Measurements from ENCODE around the gene HOXB7.

Gene HOXB7

DNA sequence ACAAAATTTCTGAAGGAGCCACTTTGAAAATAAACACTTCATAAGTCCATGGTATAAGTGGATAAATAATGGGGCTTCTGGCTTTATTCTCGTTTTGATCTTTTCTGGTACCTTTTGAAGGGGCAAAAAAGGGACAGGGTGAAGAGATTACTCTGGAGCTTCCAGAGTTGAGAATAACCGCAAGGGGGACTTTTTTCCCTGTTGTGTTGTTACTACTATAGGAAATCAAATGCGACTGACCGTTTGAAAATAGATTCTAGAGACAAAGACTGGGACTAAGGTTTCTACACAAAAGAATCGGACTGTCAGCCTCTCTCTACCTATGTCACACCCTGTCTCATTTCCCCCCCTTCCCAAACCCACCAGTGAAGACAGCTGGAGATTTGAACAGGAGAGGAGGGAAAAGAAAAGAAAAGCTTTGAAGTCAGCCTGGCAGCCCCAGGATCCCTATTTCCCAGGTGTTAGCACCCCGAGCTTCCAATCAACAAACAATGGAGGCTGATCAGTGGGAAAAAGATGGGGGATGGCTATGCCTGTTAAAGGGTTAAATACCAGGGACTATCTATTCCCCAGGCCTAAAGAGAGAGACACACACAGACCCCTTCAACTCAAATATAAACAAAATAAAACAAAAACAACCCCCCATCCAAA lies 41.0 kb downstream of the HOXB7 start:
- H3K4me3 ChIP-seq (ENCODE audit: low read depth, low read length) = no peak overlapping the region
- DNase-seq (ENCODE audit: low read depth) = no peak
- TF ChIP-seq, protein P1, sequence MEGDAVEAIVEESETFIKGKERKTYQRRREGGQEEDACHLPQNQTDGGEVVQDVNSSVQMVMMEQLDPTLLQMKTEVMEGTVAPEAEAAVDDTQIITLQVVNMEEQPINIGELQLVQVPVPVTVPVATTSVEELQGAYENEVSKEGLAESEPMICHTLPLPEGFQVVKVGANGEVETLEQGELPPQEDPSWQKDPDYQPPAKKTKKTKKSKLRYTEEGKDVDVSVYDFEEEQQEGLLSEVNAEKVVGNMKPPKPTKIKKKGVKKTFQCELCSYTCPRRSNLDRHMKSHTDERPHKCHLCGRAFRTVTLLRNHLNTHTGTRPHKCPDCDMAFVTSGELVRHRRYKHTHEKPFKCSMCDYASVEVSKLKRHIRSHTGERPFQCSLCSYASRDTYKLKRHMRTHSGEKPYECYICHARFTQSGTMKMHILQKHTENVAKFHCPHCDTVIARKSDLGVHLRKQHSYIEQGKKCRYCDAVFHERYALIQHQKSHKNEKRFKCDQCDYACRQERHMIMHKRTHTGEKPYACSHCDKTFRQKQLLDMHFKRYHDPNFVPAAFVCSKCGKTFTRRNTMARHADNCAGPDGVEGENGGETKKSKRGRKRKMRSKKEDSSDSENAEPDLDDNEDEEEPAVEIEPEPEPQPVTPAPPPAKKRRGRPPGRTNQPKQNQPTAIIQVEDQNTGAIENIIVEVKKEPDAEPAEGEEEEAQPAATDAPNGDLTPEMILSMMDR (IDR thresholded peaks at IDR 0.05; ENCODE audit: low read depth, low read length, missing control alignments) = no peak

DNA sequence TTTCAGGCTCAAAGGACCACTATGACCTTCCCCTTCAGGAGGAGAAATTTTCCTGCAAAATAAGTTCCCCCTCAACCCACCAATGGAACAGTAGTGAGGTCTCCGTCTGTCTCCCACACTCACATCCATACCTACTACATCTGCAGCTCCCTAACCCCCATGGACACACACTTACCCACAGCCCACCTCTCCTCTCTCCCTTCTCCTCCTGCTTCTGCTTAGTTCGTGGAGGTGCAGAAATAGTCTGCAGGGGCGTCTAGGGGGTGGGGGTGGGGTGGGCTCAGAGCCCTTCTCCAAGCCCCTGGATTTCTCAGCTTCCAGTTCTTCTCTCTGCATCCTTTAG lies 41.6 kb downstream of the HOXB7 start:
- no peak overlapping the region for H3K4me3 ChIP-seq (ENCODE audit: low read depth, low read length)
- TF ChIP-seq, protein P1 (IDR thresholded peaks at IDR 0.05; ENCODE audit: low read depth, low read length, missing control alignments) = no peak
- no peak for DNase-seq (ENCODE audit: low read depth)

DNA sequence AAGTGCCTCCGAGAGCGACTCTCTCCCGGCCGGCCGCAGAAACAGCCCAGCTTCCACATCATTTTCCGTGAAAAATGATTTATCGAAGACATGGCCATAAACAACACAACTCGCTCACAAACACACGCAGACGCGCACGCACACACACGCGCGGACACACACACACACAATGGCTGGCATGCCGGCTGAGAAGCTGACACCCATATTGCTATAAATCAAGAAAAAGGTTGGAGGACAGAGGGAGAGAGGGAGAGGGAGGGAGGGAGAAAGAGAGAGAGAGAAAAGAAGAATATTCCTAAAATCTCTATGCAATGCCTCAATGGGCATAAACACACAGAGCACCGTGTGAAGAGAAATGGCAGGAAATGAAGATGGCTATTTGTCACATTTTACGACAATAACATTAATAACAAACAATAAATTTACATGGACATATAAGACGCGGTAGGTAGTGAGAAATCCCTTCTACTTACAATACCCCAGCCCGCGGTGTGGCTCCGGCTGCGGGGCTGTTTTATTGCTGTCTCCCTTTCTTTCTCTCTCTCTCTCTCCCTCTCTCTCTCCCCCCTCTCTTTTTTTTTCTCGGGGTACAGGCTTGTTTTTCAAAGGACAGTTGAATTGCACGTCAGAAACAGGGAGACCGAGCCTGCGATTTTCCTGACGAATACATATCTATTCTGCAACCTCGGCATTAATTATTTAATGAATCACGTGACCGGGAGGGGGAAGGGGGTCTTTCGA lies 42.1 kb downstream of the HOXB7 start:
- no peak for DNase-seq (ENCODE audit: low read depth)
- H3K4me3 ChIP-seq (ENCODE audit: low read depth, low read length) = no peak overlapping the region
- TF ChIP-seq, protein P1 (IDR thresholded peaks at IDR 0.05; ENCODE audit: low read depth, low read length, missing control alignments) = no peak

DNA sequence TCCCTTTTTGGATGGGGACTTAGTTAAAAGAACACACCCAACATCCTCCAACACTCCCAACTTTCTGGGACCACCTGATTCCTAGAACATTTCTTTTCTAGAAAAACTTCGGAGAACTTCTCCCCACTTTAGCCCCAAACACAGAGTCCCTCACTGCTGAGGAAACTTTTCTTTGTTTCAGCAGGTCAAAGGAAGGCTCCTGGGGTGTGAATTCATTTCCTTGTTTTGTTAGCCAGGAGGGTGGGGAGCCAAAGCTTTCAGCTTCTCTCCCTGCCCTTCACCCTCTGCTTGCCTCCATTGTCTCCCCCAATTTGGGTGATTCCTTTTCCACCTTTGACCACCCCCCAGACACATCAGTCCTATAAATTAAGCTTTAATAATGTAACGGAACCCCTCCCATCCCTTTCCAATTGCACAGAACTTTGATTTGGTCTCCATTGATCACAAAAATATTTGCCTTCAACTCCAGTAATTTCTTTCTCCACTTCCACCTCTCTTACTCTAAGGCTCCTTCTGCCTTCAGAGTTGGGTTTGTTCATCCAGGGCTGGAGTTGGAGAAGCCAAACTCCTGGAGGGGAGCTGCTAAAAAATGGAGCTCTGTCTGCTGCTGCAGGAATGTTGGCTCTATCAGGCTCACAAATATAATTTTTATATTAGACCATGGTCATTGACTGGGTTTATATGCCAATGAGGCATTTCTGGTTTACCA lies 43.0 kb downstream of the HOXB7 start:
- TF ChIP-seq, protein P1 (IDR thresholded peaks at IDR 0.05; ENCODE audit: low read depth, low read length, missing control alignments) = no peak
- no peak overlapping the region for H3K4me3 ChIP-seq (ENCODE audit: low read depth, low read length)
- no peak for DNase-seq (ENCODE audit: low read depth)

DNA sequence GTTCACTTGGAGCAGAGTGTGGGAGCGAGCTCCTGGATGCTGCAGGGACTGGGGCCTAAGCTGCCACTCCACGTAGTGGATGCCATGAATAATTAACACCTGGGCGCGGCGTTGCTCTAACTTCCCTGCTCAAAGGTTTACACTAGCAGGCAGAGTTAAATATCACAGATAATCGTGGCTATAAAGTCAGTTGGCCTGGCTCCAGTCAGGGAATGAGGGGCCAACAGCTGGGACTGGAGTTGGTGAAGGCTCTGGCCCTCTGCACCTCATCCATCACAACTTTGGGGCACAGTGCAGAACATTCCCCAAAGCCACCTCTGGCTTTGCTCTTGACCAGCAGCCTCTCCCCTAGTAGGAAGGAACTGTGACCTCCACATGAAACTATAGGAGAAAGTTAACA lies 43.6 kb downstream of the HOXB7 start:
- no peak for DNase-seq (ENCODE audit: low read depth)
- no peak overlapping the region for H3K4me3 ChIP-seq (ENCODE audit: low read depth, low read length)
- TF ChIP-seq, protein P1 (IDR thresholded peaks at IDR 0.05; ENCODE audit: low read depth, low read length, missing control alignments) = no peak

DNA sequence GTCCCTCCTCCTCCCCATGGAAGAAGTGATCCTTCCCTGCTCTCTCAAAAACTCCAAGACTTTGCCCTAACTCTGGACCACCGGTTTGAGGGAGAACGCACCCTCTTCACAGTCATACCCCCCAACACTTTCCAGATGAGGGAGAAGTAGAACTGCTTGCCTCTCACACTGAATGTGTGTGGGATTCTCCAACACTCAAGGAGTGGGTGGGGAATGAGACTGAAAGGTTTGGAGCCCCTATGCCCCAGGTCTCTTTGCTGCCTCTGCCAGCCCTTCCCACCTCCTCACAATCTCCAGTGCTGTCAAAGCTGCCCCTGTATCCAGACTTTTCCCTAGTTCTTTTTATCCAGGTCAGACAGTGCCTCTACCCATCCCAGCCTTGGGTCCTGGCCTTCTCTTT lies 44.1 kb downstream of the HOXB7 start:
- TF ChIP-seq, protein P1 (IDR thresholded peaks at IDR 0.05; ENCODE audit: low read depth, low read length, missing control alignments) = no peak
- H3K4me3 ChIP-seq (ENCODE audit: low read depth, low read length) = no peak overlapping the region
- no peak for DNase-seq (ENCODE audit: low read depth)
